Measurements from ENCODE around the gene DSCAM.

Gene DSCAM

GRCh38 chr21:40615505-40616376 lies 231.2 kb downstream of the DSCAM start:
- no peak for DNase-seq (ENCODE audit: low read depth in 2 of 2)

GRCh38 chr21:40613546-40614030 lies 233.4 kb downstream of the DSCAM start:
- no peak for DNase-seq (ENCODE audit: low read depth in 2 of 2)

GRCh38 chr21:40610345-40610744 lies 236.6 kb downstream of the DSCAM start:
- no peak for DNase-seq (ENCODE audit: low read depth in 2 of 2)

- no peak for DNase-seq (ENCODE audit: low read depth in 2 of 2)
These were observed 240.6 kb downstream of the DSCAM start for GRCh38 chr21:40606341-40606740.

GRCh38 chr21:40605094-40605493 lies 241.9 kb downstream of the DSCAM start:
- DNase-seq (ENCODE audit: low read depth in 2 of 2) = no peak

GRCh38 chr21:40603774-40604173 lies 243.2 kb downstream of the DSCAM start:
- no peak for DNase-seq (ENCODE audit: low read depth in 2 of 2)

- no peak for DNase-seq (ENCODE audit: low read depth in 2 of 2)
These were observed 244.9 kb downstream of the DSCAM start for GRCh38 chr21:40602080-40602479.

GRCh38 chr21:40595806-40596205 lies 251.2 kb downstream of the DSCAM start:
- no peak for DNase-seq (ENCODE audit: low read depth in 2 of 2)

- DNase-seq (ENCODE audit: low read depth in 2 of 2) = no peak
These were observed 259.1 kb downstream of the DSCAM start for GRCh38 chr21:40587736-40588346.

GRCh38 chr21:40586575-40586974 lies 260.4 kb downstream of the DSCAM start:
- no peak for DNase-seq (ENCODE audit: low read depth in 2 of 2)

- no peak for DNase-seq (ENCODE audit: low read depth in 2 of 2)
These were observed 269.5 kb downstream of the DSCAM start for GRCh38 chr21:40577285-40578043.

GRCh38 chr21:40575976-40576375 lies 271.0 kb downstream of the DSCAM start:
- no peak for DNase-seq (ENCODE audit: low read depth in 2 of 2)

- no peak for DNase-seq (ENCODE audit: low read depth in 2 of 2)
These were observed 277.6 kb downstream of the DSCAM start for GRCh38 chr21:40569357-40569756.

- no peak for DNase-seq (ENCODE audit: low read depth in 2 of 2)
These were observed 278.2 kb downstream of the DSCAM start for GRCh38 chr21:40568807-40569206.

GRCh38 chr21:40567501-40567900 lies 279.5 kb downstream of the DSCAM start:
- no peak for DNase-seq (ENCODE audit: low read depth in 2 of 2)

- DNase-seq (ENCODE audit: low read depth in 2 of 2) = no peak
These were observed 280.5 kb downstream of the DSCAM start for GRCh38 chr21:40566486-40566885.

- DNase-seq (ENCODE audit: low read depth in 2 of 2) = no peak
These were observed 282.6 kb downstream of the DSCAM start for GRCh38 chr21:40564318-40564717.

GRCh38 chr21:40563900-40564299 lies 283.1 kb downstream of the DSCAM start:
- DNase-seq (ENCODE audit: low read depth in 2 of 2) = no peak

- no peak for DNase-seq (ENCODE audit: low read depth in 2 of 2)
These were observed 284.5 kb downstream of the DSCAM start for GRCh38 chr21:40562242-40563002.

GRCh38 chr21:40556442-40556968 lies 290.5 kb downstream of the DSCAM start:
- DNase-seq (ENCODE audit: low read depth in 2 of 2) = no peak

GRCh38 chr21:40555021-40555528 lies 291.9 kb downstream of the DSCAM start:
- no peak for DNase-seq (ENCODE audit: low read depth in 2 of 2)
